HG02938 (cell line): ENCODE results near the gene MAGI1.
"Not testable (repeated sequence)": the region's sequence is repeated elsewhere in the genome, so short reads cannot be mapped to it uniquely, and the experiment has no call there.

Experiments used
- ATAC-seq: cut with Tn5 transposase; IDR thresholded peaks from one replicate; pipeline ENCODE4 v1.9.1; 2021; ENCODE audit warnings: mild to moderate bottlenecking, moderate library complexity; ENCODE audit not compliant: unreplicated experiment

MAGI1 gene

DNA sequence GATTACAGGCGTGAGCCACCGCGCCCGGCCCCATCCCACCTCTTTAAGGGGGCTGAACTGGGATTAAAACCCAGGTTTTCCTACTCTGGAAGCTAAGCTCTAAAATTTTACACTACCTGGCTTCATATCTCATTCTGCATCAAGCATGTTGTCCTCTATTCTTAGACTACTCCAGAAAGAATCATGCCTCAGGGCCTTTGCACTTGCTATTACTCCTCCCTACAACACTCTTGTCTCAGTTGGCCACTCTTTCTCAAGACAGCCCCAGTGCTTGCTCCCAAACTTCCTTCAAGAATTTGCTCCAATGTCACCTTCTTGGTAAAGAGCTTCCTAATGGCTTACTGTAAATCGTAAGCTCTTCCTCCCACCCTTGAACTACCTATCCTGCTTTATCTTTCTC is 521.7 kb downstream of the MAGI1 start:
- no peak for ATAC-seq

DNA sequence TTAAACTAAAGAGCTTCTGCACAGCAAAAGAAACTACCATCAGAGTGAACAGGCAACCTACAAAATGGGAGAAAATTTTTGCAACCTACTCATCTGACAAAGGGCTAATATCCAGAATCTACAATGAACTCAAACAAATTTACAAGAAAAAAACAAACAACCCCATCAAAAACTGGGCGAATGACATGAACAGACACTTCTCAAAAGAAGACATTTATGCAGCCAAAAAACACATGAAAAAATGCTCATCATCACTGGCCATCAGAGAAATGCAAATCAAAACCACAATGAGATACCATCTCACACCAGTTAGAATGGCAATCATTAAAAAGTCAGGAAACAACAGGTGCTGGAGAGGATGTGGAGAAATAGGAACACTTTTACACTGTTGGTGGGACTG is 524.4 kb downstream of the MAGI1 start:
- not testable (repeated sequence) for ATAC-seq

DNA sequence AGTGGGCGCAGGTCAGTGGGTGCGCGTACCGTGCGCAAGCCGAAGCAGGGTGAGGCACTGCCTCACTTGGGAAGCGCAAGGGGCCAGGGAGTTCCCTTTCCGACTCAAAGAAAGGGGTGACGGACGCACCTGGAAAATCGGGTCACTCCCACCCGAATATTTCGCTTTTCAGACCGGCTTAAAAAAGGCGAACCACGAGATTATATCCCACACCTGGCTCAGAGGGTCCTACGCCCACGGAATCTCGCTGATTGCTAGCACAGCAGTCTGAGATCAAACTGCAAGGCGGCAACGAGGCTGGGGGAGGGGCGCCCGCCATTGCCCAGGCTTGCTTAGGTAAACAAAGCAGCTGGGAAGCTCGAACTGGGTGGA is 529.3 kb downstream of the MAGI1 start:
- ATAC-seq: not testable (repeated sequence)

DNA sequence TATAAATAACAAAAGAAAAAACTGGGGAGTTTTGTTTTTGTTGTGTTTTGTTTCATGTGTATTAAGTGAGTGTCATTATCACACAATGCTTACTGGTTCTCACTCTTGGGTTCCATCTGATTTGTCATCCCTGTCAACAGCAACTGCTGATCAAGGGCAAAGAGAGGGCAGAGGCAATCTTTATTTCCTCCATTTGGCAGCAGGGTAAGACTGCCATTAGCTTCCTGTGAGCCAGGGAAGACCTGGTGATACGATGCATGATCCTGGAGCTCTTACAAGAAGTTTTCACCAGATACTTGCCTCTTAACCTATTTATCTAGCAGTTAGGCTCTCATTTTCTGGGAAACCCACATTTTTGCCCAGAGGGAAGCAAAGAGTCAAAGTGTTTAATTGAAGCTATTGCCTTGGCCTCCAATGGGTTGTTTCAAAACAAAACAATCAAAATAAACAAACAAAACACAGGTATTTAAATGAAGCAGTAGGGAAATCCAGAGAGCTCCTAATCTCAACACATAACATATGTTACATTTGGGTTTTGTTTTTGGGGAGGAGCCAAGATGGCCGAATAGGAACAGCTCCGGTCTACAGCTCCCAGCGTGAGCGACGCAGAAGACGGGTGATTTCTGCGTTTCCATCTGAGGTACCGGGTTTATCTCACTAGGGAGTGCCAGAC is 529.8 kb downstream of the MAGI1 start:
- no peak for ATAC-seq

DNA sequence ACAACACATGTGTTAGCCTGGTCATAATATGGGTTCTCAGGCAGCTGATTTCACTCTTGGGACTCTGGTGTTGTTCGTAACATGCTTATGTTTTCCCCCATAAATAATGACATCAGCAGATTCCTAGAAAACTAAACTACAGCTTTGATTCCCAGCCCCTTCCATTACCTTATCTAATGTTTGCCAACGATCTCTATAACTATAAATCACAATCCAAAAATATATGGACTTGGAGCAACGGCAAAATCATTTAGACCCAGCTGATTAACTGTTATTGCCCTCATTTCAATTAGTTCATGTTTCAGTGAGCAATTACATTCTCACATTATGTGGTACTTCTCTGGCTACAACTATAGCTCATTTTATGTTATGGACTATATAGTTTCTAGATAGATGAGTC is 531.3 kb downstream of the MAGI1 start:
- no peak for ATAC-seq

DNA sequence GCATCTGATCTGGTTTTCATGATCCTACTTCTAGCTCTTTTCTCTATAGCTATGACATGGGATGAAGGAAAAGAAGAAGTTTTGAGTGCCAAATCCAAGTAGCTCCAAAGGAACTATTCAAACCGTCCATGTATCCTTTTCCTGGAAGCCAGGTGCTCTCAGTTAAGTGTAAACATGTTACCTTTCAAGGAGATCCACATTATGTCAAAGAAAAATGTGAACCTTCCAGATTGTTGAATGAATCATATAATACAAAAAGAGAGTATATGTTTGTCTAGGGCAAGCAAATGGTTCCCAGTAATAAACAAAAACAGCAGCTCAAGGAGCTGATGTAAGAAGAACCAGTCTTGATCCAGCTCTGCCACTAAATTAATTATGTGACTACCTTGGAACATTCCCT is 534.9 kb downstream of the MAGI1 start:
- no peak for ATAC-seq

DNA sequence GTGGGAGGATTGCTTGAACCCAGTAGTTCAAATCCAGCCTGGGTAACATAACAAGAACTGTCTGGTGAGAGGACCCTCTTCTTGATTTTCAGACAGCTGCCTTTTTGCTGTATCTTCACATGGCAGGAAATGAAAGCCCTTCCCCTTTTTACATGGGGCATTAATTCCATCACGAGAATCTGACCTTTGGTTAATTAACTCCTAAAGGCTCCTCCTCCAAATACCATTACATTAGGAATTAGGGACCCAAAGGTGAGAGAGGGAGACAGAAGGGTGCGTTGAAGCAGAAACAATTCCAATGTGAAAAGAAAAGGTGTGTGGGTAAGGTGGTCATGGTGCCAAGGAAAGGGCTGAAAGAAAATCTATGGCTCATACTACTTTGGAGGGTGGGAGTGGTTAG is 536.2 kb downstream of the MAGI1 start:
- no peak for ATAC-seq

DNA sequence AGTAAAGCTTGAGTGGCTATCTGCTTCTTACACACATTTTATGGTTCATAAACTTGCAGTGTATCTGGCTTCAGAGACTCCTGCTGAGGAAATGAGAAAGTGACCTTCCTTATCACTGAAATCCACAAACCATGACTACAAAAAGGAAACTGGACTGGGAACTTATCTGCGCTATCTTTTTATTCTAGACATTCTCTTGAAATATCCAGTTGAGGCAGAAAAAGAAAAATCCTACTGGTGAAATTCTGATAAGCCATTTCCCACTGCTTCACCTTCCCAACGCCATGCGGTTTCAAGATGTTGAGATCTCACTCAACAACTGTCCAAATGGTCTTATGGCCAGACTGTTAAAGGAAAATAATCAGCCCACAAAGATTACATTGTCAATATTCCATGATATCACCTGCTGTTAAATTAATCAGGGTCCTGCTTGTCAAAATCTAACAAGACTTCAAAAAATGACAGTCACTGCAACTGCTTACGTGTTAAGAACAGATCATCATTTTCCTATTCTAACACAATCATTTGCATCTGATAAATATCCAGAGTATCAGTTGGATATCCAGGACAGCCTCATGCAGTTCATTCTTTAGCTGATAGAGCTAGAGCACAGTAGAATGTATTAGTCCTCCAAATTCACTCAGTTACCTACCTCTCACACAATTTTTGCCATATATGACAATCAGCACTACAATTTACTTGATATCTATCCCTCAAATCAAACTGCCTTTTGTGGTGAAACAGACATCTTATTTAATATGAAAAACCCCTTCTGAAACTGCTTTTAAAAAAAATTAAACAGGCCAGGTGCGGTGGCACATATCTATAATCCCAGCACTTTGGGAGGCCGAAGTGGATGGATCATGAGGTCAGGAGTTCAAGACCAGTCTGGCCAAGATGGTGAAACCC is 538.1 kb downstream of the MAGI1 start:
- ATAC-seq: no peak

DNA sequence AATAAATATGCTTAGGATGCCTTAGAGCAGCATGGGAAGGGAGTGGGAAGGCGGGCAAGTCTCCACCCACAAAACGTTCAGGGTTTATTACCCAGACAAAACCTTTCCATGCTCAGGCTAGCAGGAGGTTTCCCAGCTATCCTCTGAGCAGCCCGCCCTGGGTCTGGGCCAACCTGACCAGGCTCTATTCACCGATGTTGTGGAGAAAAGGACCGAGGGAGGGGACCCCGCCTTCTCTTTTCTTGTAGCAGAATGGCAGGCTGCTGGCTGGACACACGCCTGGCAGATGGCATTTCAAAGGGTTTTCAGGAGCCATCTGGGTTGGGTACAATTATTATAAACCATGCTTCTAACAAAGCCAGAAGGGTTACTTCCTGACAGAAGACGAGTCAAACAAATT is 540.9 kb downstream of the MAGI1 start:
- ATAC-seq: no peak

DNA sequence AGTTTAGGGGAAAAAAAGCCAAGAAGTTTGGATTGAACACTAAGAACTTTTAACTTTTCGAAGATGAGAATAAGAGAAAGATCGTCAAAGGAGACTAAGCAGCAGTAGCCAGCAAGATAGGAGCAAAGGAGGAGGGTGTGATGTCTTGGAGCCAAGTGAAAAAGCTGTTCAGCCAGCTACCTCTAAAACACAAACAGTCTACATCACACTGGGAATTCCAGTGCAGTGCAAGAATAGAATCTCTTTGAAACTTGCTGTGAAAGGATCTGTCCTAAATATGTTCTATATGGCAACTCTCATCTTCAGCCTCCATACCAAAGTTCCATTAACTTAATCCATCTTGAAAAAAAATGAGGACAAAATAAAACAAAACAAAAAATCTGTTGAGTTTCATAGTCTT is 541.5 kb downstream of the MAGI1 start:
- no peak for ATAC-seq

DNA sequence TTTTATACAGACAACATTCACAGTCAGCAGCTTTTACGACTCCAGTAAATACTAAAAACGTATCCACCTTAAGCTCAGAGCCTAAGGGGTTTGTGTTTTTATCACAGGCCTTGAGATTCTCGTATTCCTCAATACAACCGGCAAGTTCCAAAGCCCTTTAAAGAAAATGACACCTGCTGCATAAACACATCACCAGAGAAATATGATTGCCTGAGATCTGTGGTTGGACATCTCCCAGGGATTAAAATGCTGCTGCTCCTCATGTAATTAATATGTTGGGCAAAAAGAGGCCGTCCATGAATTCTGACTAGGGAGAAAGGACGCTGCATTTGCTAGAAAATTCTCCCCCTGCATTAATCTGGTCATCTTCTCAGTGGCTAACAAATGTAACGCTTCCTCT is 544.8 kb downstream of the MAGI1 start:
- no peak for ATAC-seq

DNA sequence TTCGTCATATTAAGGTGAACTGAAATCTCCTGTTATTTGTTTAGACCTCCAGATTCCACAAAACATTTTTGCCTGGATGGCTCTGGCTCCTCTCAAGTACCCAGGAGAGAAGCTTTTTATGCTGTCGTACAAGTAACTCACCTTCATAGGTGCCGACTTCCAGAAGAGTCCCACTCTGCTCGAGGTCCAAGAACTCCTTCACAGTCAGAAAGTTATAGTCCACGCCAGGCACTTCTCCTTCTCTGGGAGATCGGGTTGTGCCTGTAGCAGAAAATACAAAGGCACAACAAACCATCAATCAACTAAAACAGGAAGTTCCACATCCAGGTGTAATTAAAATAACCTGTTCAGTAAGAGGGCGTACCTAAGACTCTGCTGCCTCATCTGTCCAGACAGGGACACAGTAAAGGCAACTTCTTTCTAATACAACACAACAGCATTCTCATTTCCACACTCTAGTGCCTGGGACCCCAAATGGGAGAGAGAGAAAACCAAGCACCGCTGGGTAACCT is 545.3 kb downstream of the MAGI1 start:
- ATAC-seq: no peak

DNA sequence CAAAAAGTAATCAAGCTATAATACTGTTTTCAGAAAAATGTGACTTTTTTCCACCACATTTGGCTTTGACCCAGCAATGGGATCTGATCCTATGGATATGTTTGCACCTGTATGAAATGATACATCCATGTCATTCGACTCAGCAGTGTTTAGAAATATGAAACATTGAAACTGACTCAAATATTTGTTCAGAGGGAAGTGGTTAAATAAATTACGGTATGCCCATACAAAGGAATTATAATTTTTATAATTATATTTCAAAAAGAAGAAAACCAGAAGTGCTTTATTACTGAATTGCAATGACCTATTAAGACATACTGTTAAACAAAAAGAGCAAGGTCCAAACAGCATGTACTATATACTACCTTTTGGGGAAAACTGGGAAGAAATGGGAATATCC is 546.5 kb downstream of the MAGI1 start:
- ATAC-seq: no peak

DNA sequence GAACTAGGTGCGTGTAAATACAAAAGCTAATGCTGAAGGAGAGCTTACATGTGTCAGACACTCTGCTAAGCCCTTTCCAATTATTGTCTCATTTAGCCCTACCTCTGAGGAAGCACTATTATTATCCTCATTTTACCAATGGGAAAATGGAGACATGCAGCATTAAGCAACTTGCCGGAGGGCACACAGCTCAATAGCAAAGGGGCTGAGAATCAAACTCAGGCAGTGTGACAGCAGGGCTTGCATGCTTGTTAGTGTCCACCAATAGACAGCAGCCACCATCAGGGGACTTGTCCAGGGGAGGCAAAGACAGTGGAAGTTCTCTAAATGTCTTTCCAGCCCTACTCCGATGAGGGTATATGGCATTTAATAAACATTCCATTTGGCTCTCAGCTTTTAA is 548.6 kb downstream of the MAGI1 start:
- ATAC-seq: no peak

DNA sequence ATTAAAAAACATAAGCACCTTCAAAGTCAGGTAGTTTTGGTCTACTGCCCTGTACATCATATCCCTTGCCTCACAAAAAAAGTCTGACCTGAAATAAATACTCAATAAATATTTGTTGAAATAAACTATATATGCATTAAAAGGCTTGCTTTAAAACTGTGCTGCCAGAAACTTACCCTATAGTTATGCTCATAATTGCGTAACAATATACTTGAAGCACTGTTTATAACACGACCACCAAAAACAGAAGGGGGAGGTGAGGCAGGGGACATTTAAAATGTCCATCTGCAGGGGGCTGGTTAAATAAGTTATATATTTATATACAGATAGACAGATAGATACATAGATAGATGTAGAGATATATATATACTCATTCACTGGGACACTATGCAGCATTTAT is 549.5 kb downstream of the MAGI1 start:
- no peak for ATAC-seq

DNA sequence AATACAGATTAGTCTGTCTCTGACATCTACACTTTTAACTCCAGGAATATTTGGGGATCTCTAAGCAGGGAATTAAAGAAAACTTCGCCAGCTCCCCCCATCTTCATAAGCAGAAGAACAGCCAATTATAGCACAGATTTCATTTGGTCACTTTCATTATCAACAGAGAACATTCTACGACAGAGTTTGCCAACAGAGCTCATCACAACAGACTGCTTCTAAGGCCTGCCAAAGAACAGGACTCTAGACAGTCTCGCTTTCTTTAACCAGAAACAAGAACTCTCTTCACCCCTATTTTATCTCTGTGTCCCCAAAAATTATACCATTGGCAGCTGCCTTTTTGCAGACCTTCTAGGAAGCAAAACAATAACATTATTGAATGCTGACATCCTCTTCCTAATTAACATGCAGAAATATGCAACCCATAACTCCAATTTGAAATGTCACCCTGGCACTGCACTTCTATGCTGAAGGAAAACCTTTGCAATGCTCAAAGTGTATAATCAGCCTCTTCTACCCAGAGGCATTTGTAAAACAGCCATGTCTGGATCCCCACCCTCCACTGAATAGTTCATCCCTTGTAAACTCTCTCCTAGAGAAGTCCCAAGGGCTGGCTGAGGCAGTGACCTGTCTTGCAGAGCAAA is 552.8 kb downstream of the MAGI1 start:
- ATAC-seq: no peak

DNA sequence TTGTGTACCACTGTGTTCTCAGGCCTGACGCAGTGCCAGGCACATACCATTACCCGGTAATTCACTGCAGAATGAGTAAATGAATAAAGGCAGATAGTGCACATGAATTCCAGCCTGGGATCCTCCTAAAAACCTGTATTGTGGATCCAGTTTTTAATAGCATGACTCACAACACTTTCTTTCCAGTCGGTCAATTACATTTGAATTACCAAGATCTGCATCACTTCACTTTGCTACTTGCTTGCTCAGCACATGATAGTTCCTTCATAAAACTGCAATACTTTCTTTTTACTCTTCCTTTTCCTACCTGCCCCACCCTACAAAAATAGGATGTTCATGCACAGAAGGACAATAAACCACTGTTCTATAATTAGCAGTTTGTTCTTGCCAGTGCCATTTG is 553.8 kb downstream of the MAGI1 start:
- no peak for ATAC-seq

DNA sequence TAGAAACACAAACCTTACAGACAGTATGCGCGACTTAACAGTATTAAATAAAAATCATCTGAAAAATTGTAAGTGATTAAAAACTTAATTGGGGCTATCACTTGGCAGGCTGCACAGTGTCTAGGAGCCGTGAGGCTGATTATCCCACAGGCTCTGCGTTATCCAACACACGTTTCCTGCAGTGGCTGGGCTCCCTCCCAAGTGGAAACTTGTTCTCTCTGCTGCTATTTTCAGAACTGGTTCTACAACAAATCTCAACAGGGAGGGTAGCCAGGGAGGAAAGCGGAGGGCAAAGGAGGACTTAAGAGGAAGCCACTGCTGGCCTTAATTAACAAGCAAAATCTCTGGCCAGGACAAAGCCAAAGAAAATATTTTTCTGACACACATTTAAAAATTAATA is 555.2 kb downstream of the MAGI1 start:
- no peak for ATAC-seq

DNA sequence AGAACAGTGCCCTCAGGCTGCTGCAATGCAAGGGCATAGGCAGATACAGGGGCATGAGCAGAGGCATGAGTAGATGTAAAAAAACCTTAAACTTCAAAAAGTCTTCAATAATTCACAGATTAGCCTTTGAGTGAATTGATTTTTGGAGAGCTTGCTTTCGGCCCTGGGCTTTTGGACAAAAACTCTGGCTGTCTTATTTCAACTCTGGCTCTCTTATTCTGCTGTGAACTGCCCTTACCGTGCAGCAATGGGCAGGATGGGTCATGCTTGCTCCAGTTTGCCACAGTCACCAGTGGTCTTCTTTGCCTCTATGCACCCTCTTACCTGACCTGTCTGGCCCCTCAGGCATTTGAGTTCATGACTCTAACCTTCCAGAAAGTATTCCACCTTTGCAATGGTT is 555.7 kb downstream of the MAGI1 start:
- no peak for ATAC-seq

DNA sequence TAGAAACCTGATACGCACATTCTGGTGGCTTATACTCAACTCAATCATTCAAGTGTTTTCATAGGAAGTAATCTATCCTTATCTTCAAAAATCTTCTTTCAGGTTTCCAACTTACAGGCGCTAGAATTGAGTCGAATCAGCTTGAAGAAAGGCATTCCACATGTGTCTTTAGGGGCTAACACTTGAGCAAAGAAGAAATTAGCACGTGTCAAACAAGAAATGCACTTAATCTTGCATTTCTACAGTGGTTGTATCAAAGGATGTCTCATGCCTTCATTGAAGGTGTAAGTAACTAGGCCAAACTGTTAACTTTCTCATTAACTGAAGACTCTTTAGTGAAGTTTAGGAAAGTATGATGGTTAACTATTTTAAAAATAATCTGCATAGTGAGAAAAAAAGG is 557.6 kb downstream of the MAGI1 start:
- ATAC-seq: no peak

DNA sequence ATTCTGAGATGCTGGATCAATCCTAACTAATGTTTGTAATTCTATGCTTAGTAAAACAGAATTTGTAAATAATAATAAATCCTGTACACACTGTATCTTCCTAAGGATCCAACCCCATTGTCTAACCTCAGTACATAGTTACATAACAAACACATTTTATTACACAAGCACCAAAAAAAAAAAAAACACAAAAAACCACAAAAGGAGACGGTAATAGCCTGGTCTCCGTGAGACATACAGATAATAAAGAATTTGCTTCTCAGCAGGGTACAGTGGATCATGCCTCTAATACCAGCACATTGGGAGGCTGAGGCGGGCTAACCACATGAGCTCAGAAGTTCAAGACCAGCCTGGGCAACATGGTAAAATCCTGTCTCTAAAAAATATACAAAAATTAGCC is 558.7 kb downstream of the MAGI1 start:
- ATAC-seq: no peak
